Body of pancreas (tissue), 4 donors: Measurements from ENCODE around the gene EFHB. TPM values are rescaled to one million over a fixed set of nuclear protein-coding genes. Genes with fewer than 3 reads are reported as not detected.
A peak's percentile ranks its signal among the peaks of the same experiment; 100 is the strongest.

Source experiments
- ATAC-seq: fragments of 150-250 bp; one replicate; pipeline ENCODE4 v1.9.1; 2016
- DNase-seq, 4 donors: peaks; one replicate each; pipeline ENCODE4 v3.0.0-alpha.2; 2019
- H3K27ac ChIP-seq, 4 donors: fragments of 200-600 bp; sonication (generic); 1 replicate in 3 of 4; 2 replicates in 1 of 4; pipeline versions ENCODE4 v1.5.1 to v1.6.1; 2016 to 2019; ENCODE audit warnings: mild to moderate bottlenecking in 1 of 4, mixed read lengths in 1 of 4, moderate library complexity in 1 of 4
- H3K27me3 ChIP-seq, 2 donors: fragments of 200-600 bp; sonication (generic); one replicate each; pipeline ENCODE4 v1.6.0; 2016; ENCODE audit warnings: mild to moderate bottlenecking in 1 of 2
- H3K36me3 ChIP-seq, 2 donors: fragments of 200-600 bp; sonication (generic); replicated peaks in 1 of 2; 2 replicates each; pipeline ENCODE4 v1.5.1; 2016; ENCODE audit warnings: low read depth in 2 of 2; ENCODE audit not compliant: insufficient read depth in 1 of 2
- H3K4me1 ChIP-seq: fragments of 200-600 bp; sonication (generic); one replicate; pipeline ENCODE4 v1.6.0; 2016
- H3K4me3 ChIP-seq, 2 donors: fragments of 200-600 bp; sonication (generic); 1 replicate in 1 of 2; 2 replicates in 1 of 2; pipeline ENCODE4 v1.5.1; 2016 to 2019
- H3K9me3 ChIP-seq, 3 donors: fragments of 200-600 bp; sonication (generic); 1 replicate in 2 of 3; 2 replicates in 1 of 3; pipeline ENCODE4 v1.5.1; 2016
- CTCF ChIP-seq, 7 experiments: fragments of 450-650 bp in 4 of 7; fragments of 200-600 bp in 3 of 7; sonication (generic) in 3 of 7; IDR thresholded peaks; one replicate each; pipeline ENCODE4 v1.5.1; 2016 to 2019; ENCODE audit warnings: antibody characterized with exemption in 7 of 7
- POLR2A ChIP-seq, 3 donors: fragments of 450-650 bp; IDR thresholded peaks; one replicate each; pipeline ENCODE4 v1.6.1; 2016; ENCODE audit warnings: antibody characterized with exemption in 3 of 3, mild to moderate bottlenecking in 2 of 3
- WGBS, 2 donors: methylation state at CpG; one replicate each; pipeline ENCODE4 v1.1.5; 2017; 5-methylcytosine and 5-hydroxymethylcytosine counted together
- intact Hi-C: fragments of 100-400 bp; cut with DNase I; formaldehyde crosslinking; loops from one replicate; pipeline ENCODE4 v1.15.1; 2023
- total RNA-seq, 2 donors: library from RNA; depleted of rRNA; stranded (reverse); fragments of >200 nt; gene quantifications; one replicate each; pipeline ENCODE4 v1.1.0, GENCODE V29; 2016

EFHB gene
- total RNA-seq, 2 donors from 2014 or later = 1.3 TPM; not detected in 1

DNA sequence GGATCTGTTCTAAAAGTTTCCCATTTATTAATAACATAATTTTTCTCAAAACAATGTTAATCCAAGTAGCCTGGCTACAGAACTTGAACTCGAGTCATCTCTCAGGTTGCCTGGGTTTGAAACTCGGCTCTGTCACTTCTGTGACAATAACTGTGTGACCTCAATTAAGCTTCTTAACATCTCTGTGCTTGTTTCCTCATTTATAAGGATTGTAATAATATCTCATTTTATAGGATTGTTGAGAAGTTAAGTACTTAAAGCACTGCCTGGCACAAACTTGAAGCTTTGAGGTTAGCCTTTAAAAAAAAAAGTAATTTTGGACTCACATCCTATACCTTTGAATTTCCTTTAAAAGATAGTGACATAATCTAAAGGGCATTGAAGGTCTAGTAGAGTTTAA is 16.3 kb upstream of the EFHB start:
- Histone ChIP-seq H3K27me3 (no peaks in the 10 kb centered on the region), H3K9me3 (no peaks in the 10 kb centered on the region), H3K27ac (no peak overlapping the region), H3K4me1 (peaks cover 40% of the 10 kb centered on the region), H3K4me3 (no peak overlapping the region), H3K36me3 (peaks cover 0 to 2% of the 10 kb centered on the region in 2 donors)
- TF ChIP-seq CTCF (IDR thresholded peaks at IDR 0.05) (no peak), POLR2A (IDR thresholded peaks at IDR 0.05) (no peak)
- ATAC-seq (no peak), DNase-seq (no peak)
- intact Hi-C loops = no loop called here
- 85 to 86% methylated on average over 2 of the region's 2 CpGs for WGBS, 2 donors

GRCh38 chr3:19948226-19948591 is 14.2 kb upstream of the EFHB start:
- H3K27ac ChIP-seq = peak overlapping the region; percentile 96 to 99 (median 98)
- peaks cover 39% of the 10 kb centered on the region for H3K4me1 ChIP-seq
- no peaks in the 10 kb centered on the region for H3K27me3 ChIP-seq
- no peaks in the 10 kb centered on the region for H3K36me3 ChIP-seq
- WGBS, 2 donors = 0 to 3% methylated on average over 2 of the region's 2 CpGs
- no peak for ATAC-seq
- no peaks in the 10 kb centered on the region for H3K9me3 ChIP-seq
- TF ChIP-seq POLR2A (IDR thresholded peaks at IDR 0.05) (no peak), CTCF (IDR thresholded peaks at IDR 0.05) (no peak)
- DNase-seq = no peak
- H3K4me3 ChIP-seq = peak overlapping the region; percentile 89 to 94
- intact Hi-C loops = no loop called here

DNA sequence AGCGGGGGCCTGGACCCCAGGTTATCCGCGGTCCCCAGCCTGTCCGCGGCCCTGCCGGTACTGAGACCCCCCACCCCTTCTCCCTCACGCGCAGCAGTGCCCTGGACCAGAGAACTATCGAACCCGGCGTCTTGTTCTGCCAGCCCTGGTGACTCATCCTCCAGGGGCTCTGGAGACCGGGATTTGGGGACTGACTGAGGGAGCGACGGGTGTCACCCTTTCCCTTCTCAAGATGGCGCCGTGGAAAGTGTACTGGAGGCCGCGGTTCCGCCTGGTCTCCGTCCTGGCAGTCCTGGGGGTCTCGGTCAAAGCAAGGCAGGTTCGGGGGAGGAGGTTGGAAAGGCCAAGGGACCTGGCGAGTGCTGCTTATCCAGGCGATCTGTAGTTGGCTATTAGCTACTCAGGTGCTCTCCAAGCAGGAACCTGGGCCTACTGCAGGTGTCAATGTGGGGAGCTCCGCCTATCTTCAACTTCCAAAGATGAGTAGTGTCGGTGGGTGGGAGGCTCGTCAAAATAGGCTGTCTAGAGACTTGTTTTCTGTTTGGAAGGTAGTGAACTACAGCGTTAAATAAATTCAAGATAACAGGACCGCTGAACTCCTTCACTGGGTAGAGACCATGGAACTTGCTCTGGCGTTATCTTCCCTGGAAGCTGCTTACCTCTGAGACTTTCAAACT is 13.7 kb upstream of the EFHB start:
- H3K4me3 ChIP-seq = peak overlapping the region; percentile 89 to 94
- H3K27me3 ChIP-seq = no peaks in the 10 kb centered on the region
- peak overlapping the region; percentile 96 to 99 (median 98) for H3K27ac ChIP-seq
- peaks cover 34% of the 10 kb centered on the region for H3K4me1 ChIP-seq
- H3K36me3 ChIP-seq = no peaks in the 10 kb centered on the region
- WGBS, 2 donors = 1 to 2% methylated on average over 18 to 29 of the region's 30 CpGs
- intact Hi-C loops = no loop called here
- no peaks in the 10 kb centered on the region for H3K9me3 ChIP-seq
- ATAC-seq = peak; percentile 41
- peak; percentile 52 to 59 (median 55) for DNase-seq
- TF ChIP-seq CTCF (IDR thresholded peaks at IDR 0.05) (peak in 1 of 7 experiments; percentile 6), POLR2A (IDR thresholded peaks at IDR 0.05) (no peak)

DNA sequence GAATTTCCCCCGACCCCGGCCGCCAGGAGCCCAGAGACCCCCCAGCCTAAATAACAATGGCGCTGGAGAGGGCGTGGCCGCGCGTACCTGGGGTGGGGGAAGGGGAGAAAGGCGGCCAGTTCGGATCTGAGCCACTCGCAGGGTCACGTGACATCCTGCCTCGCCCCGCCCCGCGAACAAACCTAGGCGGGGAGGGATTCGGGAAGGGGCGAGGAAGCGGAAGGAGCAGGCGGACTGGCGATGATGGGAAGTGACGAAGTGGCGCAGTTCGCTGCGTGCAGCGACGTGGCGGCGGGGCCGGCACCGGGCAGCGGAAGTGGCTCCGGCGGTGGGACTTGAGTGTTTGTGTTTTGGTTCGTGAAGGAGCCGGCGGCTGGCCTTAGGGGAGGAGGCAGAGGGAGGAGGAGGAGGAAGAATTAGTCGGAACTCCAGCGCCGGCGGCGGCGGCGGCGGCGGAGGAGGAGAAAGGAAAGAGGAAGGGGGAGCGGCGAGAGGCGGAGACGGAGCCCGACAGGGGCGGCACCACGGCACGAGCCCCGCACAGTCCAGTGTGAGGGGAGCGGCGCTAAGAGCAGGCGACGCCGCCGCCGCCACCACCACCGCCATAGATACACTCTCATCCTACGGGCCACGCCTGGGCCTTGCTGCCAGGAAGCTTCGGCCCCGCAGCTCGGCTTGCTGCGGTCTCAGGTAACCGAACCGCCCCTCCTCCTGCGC is 13.0 kb upstream of the EFHB start, which contains the start of gene RAB5A:
RAB5A (plus strand) TSS at position 266 of the 717 bp plus-strand sequence. CDS start 3,802 bp downstream, outside the sequence.
- intact Hi-C loops = no loop called here
- peak within 1 kb of the TSS; percentile 89 to 94 for H3K4me3 ChIP-seq
- H3K4me1 ChIP-seq = peaks cover 27% of the 10 kb centered on the region
- H3K36me3 ChIP-seq = no peaks in the 10 kb centered on the region
- no peaks in the 10 kb centered on the region for H3K9me3 ChIP-seq
- WGBS, 2 donors = 0 to 1% methylated on average over 36 to 73 of the region's 73 CpGs
- DNase-seq (peak; percentile 98 to 99 (median 98)), ATAC-seq (peak; percentile 97)
- TF ChIP-seq CTCF (IDR thresholded peaks at IDR 0.05) (peak in 2 of 7 experiments; percentile 9 to 12), POLR2A (IDR thresholded peaks at IDR 0.05) (peak; percentile 88 to 98 (median 96))
- no peaks in the 10 kb centered on the region for H3K27me3 ChIP-seq
- H3K27ac ChIP-seq = peak within 1 kb of the TSS; percentile 96 to 99 (median 98)
